Coronary artery (tissue), 2 donors: ENCODE measurements around the gene PROB1.
"Not testable (repeated sequence)": the region's sequence is repeated elsewhere in the genome, so short reads cannot be mapped to it uniquely, and the experiment has no call there.

Source experiments
- DNase-seq: peaks from one replicate; pipeline ENCODE4 v3.0.0-alpha.2; 2017; ENCODE audit warnings: low spot score
- H3K27ac ChIP-seq, 2 donors: fragments of 200-600 bp; sonication (generic); one replicate each; pipeline ENCODE4 v1.5.1; 2016 to 2019
- H3K4me3 ChIP-seq: fragments of 200-600 bp; sonication (generic); 2 replicates; pipeline ENCODE4 v1.5.1; 2016; ENCODE audit warnings: mild to moderate bottlenecking, moderate library complexity
- CTCF ChIP-seq: fragments of 200-600 bp; sonication (generic); IDR thresholded peaks from one replicate; pipeline ENCODE4 v1.5.1; 2019; ENCODE audit warnings: antibody characterized with exemption

The PROB1 gene

DNA sequence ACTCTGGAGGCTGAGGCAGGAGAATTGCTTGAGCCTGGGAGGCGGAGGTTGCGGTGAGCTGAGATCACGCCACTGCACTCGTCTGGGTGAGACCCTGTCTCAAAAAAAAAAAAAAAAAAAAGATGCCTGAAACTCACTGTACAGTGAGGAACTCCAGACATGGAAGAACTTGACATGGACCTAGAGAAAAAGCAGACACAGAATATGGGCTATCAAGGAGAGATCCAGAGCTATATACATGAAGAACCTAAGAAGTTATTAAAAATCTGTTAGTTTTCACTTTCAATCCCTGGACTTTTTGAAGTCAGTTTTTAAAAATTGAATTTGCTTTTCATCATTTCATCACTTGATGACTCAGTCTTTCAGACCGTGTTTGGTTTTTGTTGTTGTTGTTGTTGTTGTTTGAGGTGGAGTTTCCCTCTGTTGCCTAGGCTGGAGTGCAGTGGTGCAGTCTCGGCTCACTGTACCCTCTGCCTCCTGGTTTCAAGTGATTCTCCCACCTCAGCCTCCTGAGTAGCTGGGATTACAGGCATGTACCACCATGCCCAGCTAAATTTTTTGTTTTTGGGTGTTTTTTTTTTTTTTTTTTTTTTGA, 33.0 kb downstream of the PROB1 start:
- Histone ChIP-seq H3K4me3 (no peak overlapping the region), H3K27ac (no peak overlapping the region)
- no peak for TF ChIP-seq CTCF
- DNase-seq, result no peak

- Histone ChIP-seq H3K4me3 (no peak overlapping the region), H3K27ac (no peak overlapping the region)
- TF ChIP-seq CTCF, result no peak
- no peak for DNase-seq
Observed at GRCh38 chr5:139360384-139360783, 34.5 kb downstream of the PROB1 start.

GRCh38 chr5:139358064-139358463, 36.8 kb downstream of the PROB1 start:
- no peak overlapping the region for H3K4me3 ChIP-seq
- no peak overlapping the region for H3K27ac ChIP-seq
- no peak for TF ChIP-seq CTCF
- no peak for DNase-seq

GRCh38 chr5:139355900-139356299, 39.0 kb downstream of the PROB1 start:
- H3K27ac ChIP-seq, DNase-seq, H3K4me3 ChIP-seq: not testable (repeated sequence)

GRCh38 chr5:139354186-139354585, 40.7 kb downstream of the PROB1 start:
- no peak overlapping the region for H3K4me3 ChIP-seq
- TF ChIP-seq CTCF, result no peak
- no peak overlapping the region for H3K27ac ChIP-seq
- no peak for DNase-seq

- DNase-seq, H3K27ac ChIP-seq, H3K4me3 ChIP-seq: not testable (repeated sequence)
Observed at GRCh38 chr5:139347863-139348262, 47.0 kb downstream of the PROB1 start.

DNA sequence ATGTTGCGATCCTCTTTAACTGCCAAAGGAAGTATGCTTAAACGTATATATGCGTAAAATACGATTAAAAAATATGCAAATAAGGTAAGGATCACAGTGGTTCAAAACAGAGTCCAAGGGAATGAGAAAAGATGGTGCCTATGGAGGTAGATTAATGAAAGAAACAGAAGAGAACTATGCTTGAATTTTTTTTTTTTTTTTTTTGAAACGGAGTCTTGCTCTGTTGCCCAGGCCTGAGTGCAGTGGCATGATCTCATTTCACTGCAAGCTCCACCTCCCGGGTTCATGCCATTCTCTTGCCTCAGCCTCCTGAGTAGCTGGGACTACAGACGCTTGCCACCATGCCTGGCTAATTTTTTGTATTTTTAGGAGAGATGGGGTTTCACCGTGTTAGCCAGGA, 49.5 kb downstream of the PROB1 start:
- H3K4me3 ChIP-seq, DNase-seq, H3K27ac ChIP-seq: not testable (repeated sequence)

DNA sequence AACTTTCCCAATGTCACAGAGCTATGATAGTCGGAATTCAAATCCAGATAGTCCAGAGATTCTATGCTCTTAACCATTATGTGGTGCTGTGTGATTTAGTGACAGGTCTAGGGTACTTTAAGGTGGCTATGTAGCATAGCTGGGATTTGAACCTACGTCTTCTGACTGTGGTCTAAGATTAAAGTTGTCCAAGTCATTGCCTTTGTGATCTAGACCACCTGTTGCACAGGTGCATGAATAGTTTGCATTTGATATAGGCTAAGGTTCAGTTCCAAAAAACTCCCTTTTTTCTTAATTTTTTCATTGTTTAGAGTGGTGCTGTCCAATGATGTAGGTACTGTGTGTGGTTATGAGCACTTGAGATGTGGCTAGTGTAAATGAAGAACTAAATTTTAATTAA, 50.7 kb downstream of the PROB1 start:
- H3K4me3 ChIP-seq, result no peak overlapping the region
- no peak overlapping the region for H3K27ac ChIP-seq
- DNase-seq, result no peak
- TF ChIP-seq CTCF, result no peak

- no peak for DNase-seq
- no peak overlapping the region for H3K27ac ChIP-seq
- peak overlapping the region; percentile 88 for H3K4me3 ChIP-seq
- no peak for TF ChIP-seq CTCF
Observed at GRCh38 chr5:139343476-139343875, 51.4 kb downstream of the PROB1 start.
